ENCODE measurements around the gene CDT1.

The CDT1 gene

DNA sequence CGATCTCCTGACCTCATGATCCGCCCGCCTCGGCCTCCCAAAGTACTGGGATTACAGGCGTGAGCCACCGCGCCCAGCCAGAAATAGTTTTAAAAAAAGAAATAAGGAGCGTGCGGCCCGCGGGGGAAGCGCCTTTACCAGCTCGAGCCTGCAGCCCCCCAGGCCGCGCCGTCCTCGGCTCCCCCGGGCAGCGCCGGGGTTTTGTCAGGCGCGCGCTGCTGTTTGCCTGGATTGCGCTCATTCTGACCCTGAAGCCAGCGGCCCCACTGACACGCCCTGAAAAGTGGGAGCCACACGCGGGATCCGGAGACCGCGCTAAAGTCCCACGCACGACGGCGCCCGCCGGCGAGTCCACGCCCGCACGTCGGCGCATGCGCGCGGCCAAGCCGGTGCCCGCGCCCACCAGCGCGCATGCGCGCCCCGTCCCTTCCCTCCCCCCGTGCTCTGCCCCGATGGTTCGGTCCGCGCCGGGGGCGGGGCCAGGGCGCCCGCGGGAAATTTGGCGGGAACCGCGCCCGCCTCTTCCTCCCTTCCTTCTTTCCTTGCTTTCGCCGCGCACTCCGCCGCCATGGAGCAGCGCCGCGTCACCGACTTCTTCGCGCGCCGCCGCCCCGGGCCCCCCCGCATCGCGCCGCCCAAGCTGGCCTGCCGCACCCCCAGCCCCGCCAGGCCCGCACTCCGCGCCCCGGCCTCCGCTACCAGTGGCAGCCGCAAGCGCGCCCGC is at the start of gene CDT1:
Gene CDT1 (plus strand): TSS at position 526 of the 724 bp plus-strand sequence. CDS start 43 bp downstream, at position 569.
- peak; percentile 82 for DNase-seq

DNA sequence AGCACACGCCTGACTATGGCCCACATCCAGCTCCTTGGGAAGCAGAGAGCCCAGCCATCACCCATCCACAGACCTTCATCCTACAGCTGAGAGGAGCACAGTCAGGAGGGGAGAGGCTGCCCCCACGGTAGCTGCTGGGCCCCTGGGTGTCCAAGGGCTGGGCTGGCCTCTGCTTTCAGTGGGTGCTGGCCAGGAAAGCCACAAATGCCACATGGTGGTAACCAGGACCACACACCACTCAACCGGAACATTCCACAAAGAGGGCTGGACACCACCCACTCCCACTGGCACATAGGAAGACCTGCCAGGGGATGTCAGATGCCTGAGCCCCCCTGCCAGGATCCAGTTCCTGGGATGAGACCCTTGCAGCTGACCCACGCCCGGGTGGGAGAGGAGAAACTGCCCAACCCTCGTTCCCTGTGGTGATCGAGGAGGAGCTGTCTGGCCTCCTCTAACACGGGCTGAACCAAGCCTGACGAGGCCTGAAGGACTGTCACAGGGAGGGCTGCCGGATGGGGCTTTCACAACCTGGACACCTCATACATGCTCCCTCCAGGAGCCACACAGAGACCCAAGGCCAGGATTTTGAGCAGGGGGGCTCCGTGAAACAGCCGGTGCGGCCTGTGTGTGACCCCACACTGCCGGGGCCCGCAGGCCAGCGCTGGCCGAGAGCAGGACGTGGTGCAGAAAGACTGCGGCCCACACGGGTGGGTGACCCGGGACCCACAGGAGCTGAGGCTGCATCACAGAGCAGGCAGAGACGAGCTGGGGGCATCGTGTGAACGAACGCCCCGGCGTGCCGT is 49.3 kb upstream of the CDT1 start:
- DNase-seq = no peak

DNA sequence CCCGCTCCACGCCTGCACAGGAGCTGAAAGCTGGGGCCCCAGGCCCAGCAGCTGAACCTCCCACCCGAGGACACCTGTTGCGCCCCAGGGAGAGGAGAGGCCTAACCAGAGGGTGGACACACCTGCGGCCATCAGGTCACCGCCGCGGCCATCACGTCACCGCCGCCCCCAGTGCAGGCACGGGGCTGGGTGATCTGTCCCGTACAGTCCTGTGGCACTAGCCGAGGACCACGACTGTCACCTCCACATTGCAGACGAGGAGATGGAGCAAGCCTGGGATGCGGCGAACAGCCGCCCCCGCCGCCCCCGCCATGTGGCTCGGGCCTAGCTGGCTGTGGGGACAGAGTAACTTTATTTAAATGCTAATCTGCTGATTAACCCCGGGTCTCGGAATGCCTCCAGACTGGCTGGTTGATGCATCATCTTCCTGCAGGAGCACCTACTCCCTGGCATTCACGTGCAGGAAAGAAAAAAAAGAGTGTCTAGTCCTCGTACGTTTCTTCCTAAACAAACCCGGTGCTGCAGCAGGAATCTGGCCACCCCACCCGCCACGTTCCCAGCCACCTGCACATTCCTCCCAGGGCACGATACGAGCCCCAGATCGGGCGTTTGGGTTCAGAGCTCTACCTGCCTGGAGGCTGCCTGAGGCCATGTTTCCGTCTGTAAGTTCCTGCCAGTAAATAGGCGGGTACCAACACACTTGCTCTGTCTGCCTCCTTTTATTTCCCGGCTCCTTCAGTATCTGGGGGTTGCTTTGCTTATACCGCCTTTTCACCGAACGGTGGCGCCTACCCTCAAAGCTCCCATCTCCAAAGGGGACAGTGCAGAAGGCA is 48.5 kb upstream of the CDT1 start:
- DNase-seq = no peak

DNA sequence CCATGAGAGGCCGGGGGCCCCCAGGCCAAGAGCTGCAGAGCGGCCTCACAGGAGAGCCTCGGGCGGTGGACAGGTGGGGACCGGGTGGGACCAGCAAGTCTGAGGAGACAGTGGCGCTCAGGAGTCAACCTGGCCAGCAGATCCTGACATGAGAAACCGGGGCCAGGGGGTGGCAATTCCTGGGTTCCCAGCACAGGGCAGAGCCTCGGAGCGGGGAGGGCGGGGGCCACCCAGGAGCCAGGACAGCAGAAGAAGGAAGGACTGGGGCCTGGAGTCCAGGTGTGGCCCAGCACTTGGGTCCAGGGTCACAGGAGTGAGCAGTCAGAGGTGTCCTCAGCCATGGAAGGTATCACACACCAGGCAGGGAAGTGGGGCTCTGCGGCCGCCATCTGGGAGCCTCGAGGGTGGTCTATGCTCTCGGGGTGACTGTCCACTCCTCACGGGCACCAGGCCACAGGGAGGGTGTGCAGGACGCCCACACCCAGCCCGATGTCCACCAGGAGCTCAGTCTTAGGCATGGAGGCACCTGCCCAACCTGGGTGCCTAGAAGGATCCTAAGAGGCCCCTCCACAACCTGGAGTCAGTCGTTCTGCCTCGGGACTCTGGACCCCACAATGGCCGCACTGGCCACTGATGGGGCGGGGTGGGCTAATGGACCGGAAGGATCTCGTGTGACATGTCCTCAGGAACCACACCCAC is 47.7 kb upstream of the CDT1 start:
- no peak for DNase-seq

DNA sequence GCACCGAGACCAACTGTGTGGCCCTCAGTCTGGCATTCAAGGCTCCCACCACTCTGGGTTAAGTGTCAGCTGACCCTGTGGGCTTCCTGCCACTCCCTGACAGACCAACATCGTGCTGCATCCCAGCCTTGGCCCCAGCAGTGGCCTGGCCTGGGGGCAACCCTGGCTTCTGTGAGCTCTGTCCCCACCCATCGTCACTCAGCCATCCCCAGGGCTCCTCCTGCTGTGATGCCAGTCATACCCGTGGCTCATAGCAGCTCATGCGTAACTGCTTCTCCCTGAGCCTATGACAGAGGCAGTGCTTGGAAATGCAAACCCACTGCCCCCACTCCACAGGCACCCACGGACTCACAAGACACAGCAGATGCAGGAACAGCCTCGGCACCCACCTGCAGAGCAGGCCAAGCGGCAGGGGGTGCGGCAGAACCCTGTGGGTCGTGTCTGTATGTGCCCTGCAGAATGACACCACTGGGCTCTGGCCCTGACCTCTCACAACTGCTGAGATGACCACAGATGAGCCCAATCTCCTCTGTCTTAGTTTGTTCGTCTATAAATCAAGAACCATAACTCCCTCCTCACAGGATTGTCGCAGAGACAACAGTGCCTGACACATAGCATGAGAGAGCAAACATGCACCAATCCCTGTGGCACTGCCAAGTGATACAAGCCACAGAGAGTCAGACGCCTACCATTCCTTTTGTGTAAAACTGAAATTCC is 45.2 kb upstream of the CDT1 start:
- DNase-seq = no peak

DNA sequence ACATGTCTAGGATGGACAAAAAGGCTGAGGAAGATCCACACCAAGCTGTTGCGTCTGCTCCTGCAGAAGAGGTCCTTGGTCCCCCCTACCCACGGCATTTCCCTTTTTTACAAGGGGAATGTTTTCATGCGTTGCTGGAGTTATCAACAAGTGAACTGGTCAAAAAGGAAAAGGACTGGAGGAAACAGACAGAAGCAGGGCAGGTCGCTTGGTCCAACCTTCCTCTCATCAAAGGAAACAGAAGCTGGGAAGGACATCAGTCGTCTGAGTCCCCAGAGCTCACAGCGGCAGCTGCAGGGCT is 44.7 kb upstream of the CDT1 start:
- DNase-seq = no peak

DNA sequence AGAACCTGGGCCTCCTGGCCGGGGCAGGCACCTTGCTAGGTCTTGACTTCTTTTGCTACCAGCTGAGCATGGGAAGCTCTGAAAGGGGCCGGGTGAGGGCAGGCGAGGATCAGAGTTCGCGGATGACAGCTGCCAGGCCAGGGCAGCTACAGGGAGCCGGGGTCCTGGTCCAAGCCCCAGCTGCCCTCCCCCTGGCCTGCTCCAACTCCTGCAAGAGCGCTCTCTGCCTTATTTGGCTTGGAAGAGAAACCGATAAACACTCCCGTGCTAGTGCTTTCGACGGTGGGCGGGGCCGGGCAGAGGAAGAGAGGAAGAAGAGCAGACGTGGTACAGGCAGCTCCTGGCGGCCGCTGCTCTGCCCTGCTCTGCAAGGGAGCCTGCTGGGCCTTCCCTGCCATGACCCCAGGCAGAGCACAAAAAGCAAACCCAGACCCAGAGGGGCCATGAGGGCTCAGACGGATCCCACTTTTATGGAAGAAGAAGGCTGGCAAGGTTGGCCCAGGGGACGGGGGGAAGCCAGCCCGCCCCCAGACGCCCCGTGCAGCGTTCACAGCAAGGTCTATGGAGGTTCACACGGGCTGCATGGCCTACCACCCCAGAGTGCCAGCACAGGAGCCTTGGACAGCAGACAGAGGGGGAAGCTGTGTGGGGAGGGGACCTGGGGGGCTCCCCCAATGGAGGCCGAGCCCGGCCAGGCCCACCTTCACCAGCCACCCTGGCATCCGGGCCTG is 44.2 kb upstream of the CDT1 start:
- no peak for DNase-seq

DNA sequence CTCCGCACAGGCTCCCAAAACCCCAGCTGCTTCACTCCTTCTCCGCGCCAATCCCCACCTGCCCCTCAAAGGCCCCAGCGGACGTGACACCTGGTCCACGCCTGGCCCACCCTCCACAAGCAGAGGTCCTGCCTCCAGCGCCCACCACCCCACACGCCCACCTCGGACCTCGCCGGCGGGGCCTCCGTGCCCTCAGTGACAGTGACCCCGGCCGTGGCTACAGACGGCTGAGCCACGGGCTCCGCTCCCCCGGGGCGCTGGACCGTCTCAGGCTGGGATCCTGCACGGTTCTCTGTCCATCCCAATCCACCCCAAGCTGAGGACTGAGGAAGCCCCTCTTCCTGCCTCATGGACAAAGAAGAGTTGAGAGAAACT is 43.6 kb upstream of the CDT1 start:
- DNase-seq = no peak

DNA sequence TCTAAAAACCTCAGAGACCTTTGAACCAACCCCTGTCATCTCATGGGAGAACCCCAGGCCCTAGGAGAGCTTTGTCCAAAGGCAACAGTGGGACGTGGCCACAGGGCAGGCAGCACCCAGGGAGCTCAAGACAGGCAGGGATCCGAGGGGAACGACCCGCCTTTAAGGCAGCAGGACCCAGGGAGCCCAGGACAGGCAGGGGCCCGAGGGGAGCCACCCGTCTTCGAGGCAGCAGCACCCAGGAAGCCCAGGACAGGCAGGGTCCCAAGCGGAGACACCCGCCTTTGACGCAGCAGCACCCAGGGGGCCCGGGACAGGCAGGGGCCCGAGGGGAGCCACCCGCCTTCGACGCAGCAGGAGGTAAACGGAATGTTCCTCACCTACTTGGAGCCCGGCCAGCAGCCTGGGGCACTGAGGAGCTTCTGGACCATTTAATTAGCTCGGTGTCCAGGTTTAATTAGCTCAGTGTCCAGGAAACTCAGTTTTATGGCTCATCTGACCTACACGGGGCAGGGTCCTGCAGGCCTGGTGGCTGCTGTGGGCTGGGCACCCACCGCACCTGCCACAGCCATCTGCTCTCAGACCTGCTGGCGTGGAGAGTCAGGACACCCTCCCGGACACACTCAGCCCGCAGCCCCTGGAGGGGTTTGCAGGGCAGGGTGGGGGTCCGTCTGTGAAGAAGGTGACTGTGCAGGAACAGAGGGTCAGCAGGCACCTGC is 43.0 kb upstream of the CDT1 start:
- no peak for DNase-seq

DNA sequence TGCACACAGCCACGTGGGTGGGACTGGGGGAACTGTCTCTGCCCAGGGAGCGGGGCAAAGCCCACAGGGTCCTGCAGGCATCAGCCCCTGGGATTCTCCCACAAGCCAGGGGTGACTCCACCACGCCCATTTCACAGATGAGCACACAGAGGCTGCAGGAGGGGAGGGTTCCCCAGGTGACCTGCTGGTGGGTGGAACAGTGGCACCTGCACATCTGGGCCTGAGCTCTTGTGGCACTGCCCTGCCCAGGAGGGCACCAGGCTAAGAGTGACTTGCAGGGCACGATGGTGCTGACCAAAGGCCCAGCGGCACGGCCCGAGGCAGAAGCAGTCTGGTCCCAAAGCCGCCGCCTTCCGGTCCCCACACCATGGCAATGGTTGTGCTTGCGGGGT is 42.5 kb upstream of the CDT1 start:
- DNase-seq = no peak

DNA sequence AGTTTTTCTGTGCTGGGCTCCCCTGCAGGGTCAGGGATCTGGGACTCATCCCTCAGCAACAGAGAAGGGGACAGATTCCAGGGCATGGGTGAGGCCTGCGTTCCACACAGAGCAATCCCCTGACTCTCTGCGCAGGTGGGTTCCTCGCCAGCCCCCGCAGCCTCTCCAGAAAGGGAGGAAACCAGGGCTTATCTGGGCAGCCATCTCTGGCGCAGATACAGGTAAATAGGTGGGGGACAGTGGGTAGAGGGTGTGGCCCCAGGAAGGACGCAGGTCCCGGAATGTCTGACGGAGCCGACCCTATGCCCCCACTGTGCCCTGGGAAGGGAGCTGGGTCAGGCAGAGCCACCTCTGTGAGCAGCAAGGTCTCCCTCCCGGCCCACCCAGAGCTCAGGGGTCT is 41.8 kb upstream of the CDT1 start:
- DNase-seq = no peak

DNA sequence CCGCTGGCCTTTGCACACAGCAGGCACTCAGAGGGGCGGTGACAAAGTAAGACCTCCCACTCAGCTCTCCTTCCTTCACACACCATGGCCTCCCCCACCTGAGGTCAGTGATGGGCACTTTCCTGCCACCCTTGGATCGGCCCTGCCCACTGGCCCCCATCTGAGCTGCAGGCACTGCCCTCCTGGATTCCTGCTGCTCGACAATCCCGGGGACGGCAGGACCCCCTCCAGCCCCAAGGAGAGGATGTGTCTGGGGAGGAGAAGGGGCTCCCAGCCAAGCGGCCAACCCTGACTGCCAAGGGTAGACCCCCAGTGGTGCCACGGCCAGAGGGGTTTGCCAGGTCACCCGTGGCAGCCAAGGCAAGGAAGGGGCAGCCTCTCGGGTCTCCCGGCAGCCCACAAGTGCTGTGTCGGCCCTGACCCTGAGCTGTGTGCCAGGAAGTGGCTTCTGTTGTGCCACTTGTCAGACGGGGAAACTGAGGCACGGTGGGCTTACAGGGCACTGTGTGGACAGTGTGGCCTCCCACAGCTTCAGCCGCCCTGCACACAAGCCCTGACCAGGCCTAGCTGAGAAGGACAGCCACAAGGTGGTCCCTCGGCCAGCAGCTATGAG is 41.2 kb upstream of the CDT1 start:
- DNase-seq = no peak

DNA sequence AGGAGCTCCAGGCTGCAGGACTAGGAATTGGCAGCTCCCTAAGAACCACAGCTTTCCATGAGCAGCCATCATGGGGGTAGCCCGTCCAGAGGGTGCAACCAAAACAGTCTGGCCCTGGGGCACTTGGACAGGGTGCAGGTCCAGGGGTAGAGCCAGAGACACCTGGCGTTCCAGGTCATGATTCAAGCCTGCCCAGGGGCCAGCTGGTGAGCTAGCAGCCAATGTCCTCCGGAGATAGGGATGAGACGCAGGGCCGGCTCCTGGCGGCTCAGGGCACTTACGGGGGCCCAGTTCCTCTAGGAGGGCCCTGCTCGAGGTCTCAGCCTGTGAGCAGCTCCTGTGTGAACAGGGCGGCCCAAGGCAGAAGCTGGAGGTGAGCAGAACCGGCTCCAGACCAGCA is 40.6 kb upstream of the CDT1 start:
- DNase-seq = no peak

DNA sequence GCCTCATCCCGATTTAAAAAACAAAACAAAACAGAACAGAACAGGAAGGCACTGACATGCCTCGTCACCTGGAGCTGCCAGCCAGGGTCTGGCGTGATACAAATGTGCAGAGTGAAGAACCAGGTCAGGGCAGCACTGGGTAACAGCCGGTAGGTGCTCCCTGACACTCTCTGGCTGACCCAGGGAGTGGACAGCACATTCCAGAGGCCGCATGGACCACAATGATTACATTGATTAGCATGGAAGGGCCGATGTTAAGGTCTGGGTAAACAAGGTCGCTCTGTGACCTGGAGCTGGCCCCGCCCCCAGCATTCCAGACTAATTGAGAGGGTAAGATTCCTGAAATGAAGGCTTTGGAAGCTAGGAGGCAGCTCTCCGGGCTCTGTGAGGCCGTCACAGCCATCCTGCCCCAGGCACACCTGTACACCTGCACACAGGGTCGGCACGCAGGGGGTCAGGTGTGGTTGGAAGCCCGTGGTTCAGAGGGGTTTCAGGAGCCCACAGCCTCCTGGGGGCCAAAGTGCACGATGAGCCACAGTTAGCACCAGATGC is 40.0 kb upstream of the CDT1 start:
- no peak for DNase-seq

DNA sequence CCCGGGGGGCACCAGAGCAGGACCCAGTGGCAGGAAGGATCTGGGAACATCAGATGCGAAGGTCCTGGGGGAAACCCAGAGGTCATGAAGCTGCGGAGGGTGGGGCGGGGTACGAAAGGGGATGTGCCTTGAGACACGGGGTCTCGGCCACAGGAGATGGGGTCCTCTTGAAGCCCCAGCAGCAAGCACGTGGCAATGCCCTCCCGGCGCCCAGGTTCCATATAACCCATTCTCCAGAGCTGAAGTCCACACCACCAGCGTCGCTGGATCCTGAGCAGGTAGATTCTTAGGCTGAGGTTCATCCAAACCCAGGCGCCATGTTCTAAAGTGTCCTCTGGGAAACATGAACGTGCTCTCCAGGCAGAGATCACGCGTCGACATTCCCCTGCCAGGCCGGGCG is 39.5 kb upstream of the CDT1 start:
- DNase-seq = no peak

DNA sequence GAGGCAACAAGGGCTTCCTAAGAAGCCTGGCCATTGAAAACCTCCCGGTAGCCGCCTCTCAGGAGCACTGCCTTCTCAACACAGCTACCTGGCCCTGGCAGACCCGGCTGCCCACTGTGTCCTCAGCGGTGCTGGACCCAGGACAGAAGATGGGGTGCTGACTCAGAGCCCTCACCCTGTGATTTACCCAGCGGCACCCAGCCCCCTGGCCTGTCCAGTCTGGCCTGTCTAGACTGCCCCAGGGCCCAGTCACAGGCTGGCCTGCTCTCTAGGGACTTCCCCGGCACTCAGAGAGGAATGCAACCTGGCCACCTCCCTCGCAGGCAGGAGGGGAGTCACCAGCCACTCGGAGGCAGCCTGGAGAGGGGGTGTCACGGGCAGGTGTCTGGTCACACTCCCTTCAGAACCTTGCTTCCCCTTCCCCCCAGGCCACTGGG is 38.7 kb upstream of the CDT1 start:
- DNase-seq = no peak

DNA sequence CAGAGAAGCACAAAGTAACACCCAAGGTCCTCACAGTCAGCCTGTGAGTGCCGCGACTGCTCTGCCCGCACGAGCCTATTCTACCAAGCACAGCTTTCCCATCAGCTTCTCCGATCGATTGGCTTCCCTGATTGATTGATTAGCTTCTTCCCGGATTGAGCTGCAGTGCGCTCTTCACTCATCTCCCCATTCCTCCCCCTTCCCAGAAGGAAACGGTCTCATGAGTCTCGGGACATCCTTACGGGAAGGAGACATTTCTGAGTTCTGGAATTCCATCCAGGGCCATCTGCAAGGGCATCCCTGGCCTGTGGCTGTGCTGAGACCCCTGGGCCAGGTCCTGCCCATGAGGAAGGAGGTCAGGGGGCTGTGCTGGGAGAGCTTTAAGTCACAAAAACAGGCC is 36.6 kb upstream of the CDT1 start:
- DNase-seq = no peak

DNA sequence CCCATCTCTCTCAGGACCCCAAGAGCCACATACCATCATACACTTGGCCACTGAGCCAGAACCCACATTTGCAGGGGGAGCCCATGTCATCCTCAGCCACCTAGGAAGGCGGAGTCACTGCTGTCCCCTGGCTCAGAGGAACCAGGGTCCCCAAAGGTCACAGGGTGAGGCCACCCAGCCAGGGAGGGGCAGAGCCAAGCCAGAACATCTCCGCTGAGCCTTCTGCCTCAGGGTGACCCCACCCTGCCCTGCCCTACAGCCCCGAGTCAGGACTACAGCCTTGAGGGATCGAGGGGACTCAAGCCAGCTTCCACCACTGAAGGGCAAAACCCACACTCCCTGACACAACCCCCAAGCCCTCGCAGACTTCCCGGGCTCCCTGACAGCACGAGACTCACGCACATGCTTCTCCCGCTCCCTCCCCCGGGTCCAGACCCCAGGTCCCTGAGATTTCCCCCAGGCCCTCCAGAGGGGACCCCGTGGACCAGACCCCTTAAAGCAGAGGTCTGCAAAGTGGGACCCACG is 36.0 kb upstream of the CDT1 start:
- no peak for DNase-seq

DNA sequence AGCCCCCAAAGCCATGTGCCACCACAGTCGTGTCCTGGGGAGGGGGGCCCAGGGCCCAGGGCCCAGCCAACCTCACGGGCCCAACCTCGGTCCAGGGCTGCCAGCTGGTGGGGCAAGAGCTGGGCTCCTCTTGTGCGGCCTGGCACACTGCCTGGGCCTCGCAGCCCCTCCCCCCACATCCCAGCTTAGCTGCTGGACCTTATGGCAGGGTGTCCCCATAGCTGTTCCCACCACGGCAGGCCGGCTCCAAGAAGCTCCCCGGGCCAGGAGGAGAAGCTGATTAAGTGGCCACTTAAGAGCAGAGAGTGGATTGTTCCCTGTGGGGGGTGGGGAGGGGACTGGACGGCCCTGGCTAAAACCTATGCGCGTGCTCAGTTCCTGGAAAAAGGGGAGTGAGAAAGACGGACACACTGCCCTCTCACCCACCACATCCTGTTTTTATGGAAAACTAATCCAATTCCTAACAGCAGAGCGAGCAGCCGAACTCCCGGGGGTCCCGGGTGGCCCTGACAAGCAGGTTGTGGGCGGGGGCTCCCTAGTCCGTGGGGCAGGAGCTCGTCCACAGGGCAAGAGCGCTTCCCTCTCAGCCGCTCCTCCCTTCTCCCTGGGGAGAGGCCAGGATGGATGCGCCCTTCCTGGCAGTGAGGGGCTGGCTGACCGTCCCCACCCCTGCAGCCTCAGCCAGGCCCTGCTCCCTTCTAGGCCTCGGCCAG is 35.4 kb upstream of the CDT1 start:
- DNase-seq = no peak
